Activated CD4-positive, alpha-beta T cell treated with anti-CD3 and anti-CD28 coated beads for 48 hours (primary cell): Measurements from ENCODE around the gene LNPEP.
"Not testable (repeated sequence)": the region's sequence is repeated elsewhere in the genome, so short reads cannot be mapped to it uniquely, and the experiment has no call there.

Experiments
- DNase-seq: peaks from one replicate; pipeline ENCODE4 v3.0.0-alpha.2; 2020

LNPEP gene

GRCh38 chr5:96930589-96930988, 5.3 kb upstream of the LNPEP start:
- no peak for DNase-seq

GRCh38 chr5:96931037-96931436, 4.8 kb upstream of the LNPEP start:
- DNase-seq, result not testable (repeated sequence)

GRCh38 chr5:96931605-96932004, 4.3 kb upstream of the LNPEP start:
- no peak for DNase-seq

GRCh38 chr5:96932026-96932425, 3.9 kb upstream of the LNPEP start:
- DNase-seq, result no peak

GRCh38 chr5:96933764-96934707, 1.8 kb upstream of the LNPEP start:
- no peak for DNase-seq

GRCh38 chr5:96934708-96935558, 947 bp upstream of the LNPEP start:
- peak; percentile 95 for DNase-seq

GRCh38 chr5:96936431-96937320, 796 bp downstream of the LNPEP start:
- DNase-seq, result peak; percentile 66

GRCh38 chr5:96940586-96940985, 4.7 kb downstream of the LNPEP start:
- no peak for DNase-seq

GRCh38 chr5:96941140-96941539, 5.3 kb downstream of the LNPEP start:
- DNase-seq, result no peak

GRCh38 chr5:96942078-96942477, 6.2 kb downstream of the LNPEP start:
- peak; percentile 24 for DNase-seq

GRCh38 chr5:96942911-96943310, 7.0 kb downstream of the LNPEP start:
- DNase-seq, result no peak

GRCh38 chr5:96943799-96944198, 7.9 kb downstream of the LNPEP start:
- DNase-seq, result no peak

- DNase-seq, result no peak
Measured at GRCh38 chr5:96945144-96945897, 9.4 kb downstream of the LNPEP start.

- no peak for DNase-seq
Measured at GRCh38 chr5:96946381-96946780, 10.5 kb downstream of the LNPEP start.

GRCh38 chr5:96952118-96952750, 16.4 kb downstream of the LNPEP start:
- no peak for DNase-seq

GRCh38 chr5:96952974-96953730, 17.3 kb downstream of the LNPEP start:
- DNase-seq, result no peak

- peak; percentile 61 for DNase-seq
Measured at GRCh38 chr5:96957254-96958049, 21.6 kb downstream of the LNPEP start.

- no peak for DNase-seq
Measured at GRCh38 chr5:96958977-96959376, 23.1 kb downstream of the LNPEP start.

- DNase-seq, result no peak
Measured at GRCh38 chr5:96961053-96961452, 25.2 kb downstream of the LNPEP start.

- no peak for DNase-seq
Measured at GRCh38 chr5:96962540-96962991, 26.7 kb downstream of the LNPEP start.
